GM03348 (cell line): ENCODE measurements around the gene MYB.
"Not testable (repeated sequence)": the region's sequence is repeated elsewhere in the genome, so short reads cannot be mapped to it uniquely, and the experiment has no call there.

Experiments used
- DNase-seq: peaks from one replicate; pipeline ENCODE4 v3.0.0; 2012; ENCODE audit warnings: low spot score

The MYB gene

GRCh38 chr6:135222623-135223022 is 41.5 kb downstream of the MYB start:
- no peak for DNase-seq

- no peak for DNase-seq
These were observed 43.0 kb downstream of the MYB start for GRCh38 chr6:135224037-135224647.

- no peak for DNase-seq
These were observed 44.8 kb downstream of the MYB start for GRCh38 chr6:135225911-135226310.

GRCh38 chr6:135226537-135226936 is 45.4 kb downstream of the MYB start:
- DNase-seq = no peak

- no peak for DNase-seq
These were observed 46.2 kb downstream of the MYB start for GRCh38 chr6:135227349-135227748.

GRCh38 chr6:135227758-135228157 is 46.6 kb downstream of the MYB start:
- DNase-seq = no peak

- no peak for DNase-seq
These were observed 47.4 kb downstream of the MYB start for GRCh38 chr6:135228486-135228885.

- no peak for DNase-seq
These were observed 48.9 kb downstream of the MYB start for GRCh38 chr6:135229996-135230395.

GRCh38 chr6:135230711-135231468 is 49.8 kb downstream of the MYB start:
- no peak for DNase-seq

- DNase-seq = no peak
These were observed 50.3 kb downstream of the MYB start for GRCh38 chr6:135231469-135231844.

GRCh38 chr6:135233686-135234491 is 52.8 kb downstream of the MYB start:
- no peak for DNase-seq

- no peak for DNase-seq
These were observed 53.3 kb downstream of the MYB start for GRCh38 chr6:135234492-135234780.

GRCh38 chr6:135235716-135236115 is 54.6 kb downstream of the MYB start:
- DNase-seq = no peak

- DNase-seq = no peak
These were observed 55.2 kb downstream of the MYB start for GRCh38 chr6:135236319-135236718.

- no peak for DNase-seq
These were observed 55.6 kb downstream of the MYB start for GRCh38 chr6:135236732-135237131.

GRCh38 chr6:135240711-135241110 is 59.6 kb downstream of the MYB start:
- DNase-seq = no peak

- DNase-seq = no peak
These were observed 63.0 kb downstream of the MYB start for GRCh38 chr6:135243871-135244796.

GRCh38 chr6:135244805-135245204 is 63.7 kb downstream of the MYB start:
- no peak for DNase-seq

GRCh38 chr6:135246412-135247012 is 65.4 kb downstream of the MYB start:
- not testable (repeated sequence) for DNase-seq

GRCh38 chr6:135250234-135250633 is 69.1 kb downstream of the MYB start:
- DNase-seq = no peak

- no peak for DNase-seq
These were observed 69.8 kb downstream of the MYB start for GRCh38 chr6:135250751-135251497.
